H1 (cell line): Measurements from ENCODE around the gene MYO1G.

Experiments used
- EP300 ChIP-seq, 2 experiments: IDR thresholded peaks; 1 replicate in 1 of 2; 2 replicates in 1 of 2; pipeline ENCODE4 v1.6.1; 2011 to 2012; ENCODE audit warnings: low read depth in 2 of 2, low read length in 2 of 2, mild to moderate bottlenecking in 2 of 2, borderline replicate concordance in 1 of 2, inconsistent platforms in 1 of 2, moderate library complexity in 1 of 2
- POLR2A ChIP-seq, 2 experiments: IDR thresholded peaks; 1 replicate in 1 of 2; 2 replicates in 1 of 2; pipeline ENCODE4 v1.6.1; 2011; ENCODE audit warnings: low read depth in 2 of 2, low read length in 2 of 2, mild to moderate bottlenecking in 2 of 2; ENCODE audit errors: control extremely low read depth in 1 of 2
- RAD21 ChIP-seq, 2 experiments: IDR thresholded peaks in 1 of 2; conservative IDR thresholded peaks in 1 of 2; 2 replicates each; pipeline ENCODE4 v1.6.1; 2011; ENCODE audit warnings: low read depth in 2 of 2, low read length in 2 of 2, improper control_type of control experiment in 1 of 2, inconsistent platforms in 1 of 2, mild to moderate bottlenecking in 1 of 2, moderate library complexity in 1 of 2
- RXRA ChIP-seq: IDR thresholded peaks from 2 replicates; pipeline ENCODE4 v1.6.1; 2011; ENCODE audit warnings: low read depth, mild to moderate bottlenecking, low read length, moderate library complexity; ENCODE audit not compliant: insufficient read depth
- TF ChIP-seq, protein P1 (sequence below), 3 experiments: IDR thresholded peaks; 1 replicate in 2 of 3; 2 replicates in 1 of 3; pipeline versions ENCODE4 v1.5.1 to v1.6.1; 2011; ENCODE audit warnings: low read length in 3 of 3, mild to moderate bottlenecking in 3 of 3, inconsistent platforms in 2 of 3, low read depth in 1 of 3, moderate library complexity in 1 of 3; ENCODE audit not compliant: insufficient read depth in 1 of 3; ENCODE audit errors: control extremely low read depth in 1 of 3

GRCh38 chr7:44967571-44968446, 11.0 kb downstream of the MYO1G start:
- TF ChIP-seq, protein P1, sequence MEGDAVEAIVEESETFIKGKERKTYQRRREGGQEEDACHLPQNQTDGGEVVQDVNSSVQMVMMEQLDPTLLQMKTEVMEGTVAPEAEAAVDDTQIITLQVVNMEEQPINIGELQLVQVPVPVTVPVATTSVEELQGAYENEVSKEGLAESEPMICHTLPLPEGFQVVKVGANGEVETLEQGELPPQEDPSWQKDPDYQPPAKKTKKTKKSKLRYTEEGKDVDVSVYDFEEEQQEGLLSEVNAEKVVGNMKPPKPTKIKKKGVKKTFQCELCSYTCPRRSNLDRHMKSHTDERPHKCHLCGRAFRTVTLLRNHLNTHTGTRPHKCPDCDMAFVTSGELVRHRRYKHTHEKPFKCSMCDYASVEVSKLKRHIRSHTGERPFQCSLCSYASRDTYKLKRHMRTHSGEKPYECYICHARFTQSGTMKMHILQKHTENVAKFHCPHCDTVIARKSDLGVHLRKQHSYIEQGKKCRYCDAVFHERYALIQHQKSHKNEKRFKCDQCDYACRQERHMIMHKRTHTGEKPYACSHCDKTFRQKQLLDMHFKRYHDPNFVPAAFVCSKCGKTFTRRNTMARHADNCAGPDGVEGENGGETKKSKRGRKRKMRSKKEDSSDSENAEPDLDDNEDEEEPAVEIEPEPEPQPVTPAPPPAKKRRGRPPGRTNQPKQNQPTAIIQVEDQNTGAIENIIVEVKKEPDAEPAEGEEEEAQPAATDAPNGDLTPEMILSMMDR (IDR thresholded peaks at IDR 0.05; ENCODE audit: control extremely low read depth in 1 of 3, insufficient read depth in 1 of 3, low read depth in 1 of 3, low read length in 3 of 3): peak in 2 of 3 experiments; percentile 49 to 53; a peak in 3 of 4 replicates
- no peak for TF ChIP-seq POLR2A (IDR thresholded peaks at IDR 0.05; ENCODE audit: control extremely low read depth in 1 of 2, low read depth in 2 of 2, low read length in 2 of 2)
- TF ChIP-seq RAD21 (IDR thresholded peaks at IDR 0.05 in 1 of 2, conservative IDR thresholded peaks at IDR 0.05 in 1 of 2; ENCODE audit: low read depth in 2 of 2, low read length in 2 of 2): peak; percentile 45 to 62
- TF ChIP-seq EP300 (IDR thresholded peaks at IDR 0.05; ENCODE audit: borderline replicate concordance in 1 of 2, low read depth in 2 of 2, low read length in 2 of 2): no peak
- TF ChIP-seq RXRA: no peak
